Liver (tissue), 3 donors: ENCODE results near the gene SETD1B.

Source experiments
- EGR1 ChIP-seq, 2 donors: IDR thresholded peaks; 2 replicates each; pipeline ENCODE4 v1.6.1; 2016 to 2018; ENCODE audit warnings: antibody characterized with exemption in 2 of 2, low read depth in 2 of 2
- SP1 ChIP-seq: IDR thresholded peaks from 2 replicates; pipeline ENCODE4 v1.6.1; 2018; ENCODE audit warnings: antibody characterized with exemption, mild to moderate bottlenecking
- TAF1 ChIP-seq: conservative IDR thresholded peaks from 2 replicates; pipeline ENCODE4 v1.6.1; 2016; ENCODE audit warnings: antibody characterized with exemption, mild to moderate bottlenecking
- YY1 ChIP-seq: IDR thresholded peaks from 2 replicates; pipeline ENCODE4 v1.6.1; 2016; ENCODE audit warnings: antibody characterized with exemption, mild to moderate bottlenecking
- TF ChIP-seq, protein P1 (sequence below): IDR thresholded peaks from 2 replicates; pipeline ENCODE4 v1.6.1; 2016; ENCODE audit warnings: antibody characterized with exemption
- TF ChIP-seq, protein P2 (sequence below): fragments of 150-350 bp; IDR thresholded peaks from 2 replicates; pipeline ENCODE4 v1.5.1; 2017; ENCODE audit warnings: improper control_type of control experiment, low read depth, low read length; ENCODE audit not compliant: missing input control
- donor health status: healthy.
- donor health status: healthy.

DNA sequence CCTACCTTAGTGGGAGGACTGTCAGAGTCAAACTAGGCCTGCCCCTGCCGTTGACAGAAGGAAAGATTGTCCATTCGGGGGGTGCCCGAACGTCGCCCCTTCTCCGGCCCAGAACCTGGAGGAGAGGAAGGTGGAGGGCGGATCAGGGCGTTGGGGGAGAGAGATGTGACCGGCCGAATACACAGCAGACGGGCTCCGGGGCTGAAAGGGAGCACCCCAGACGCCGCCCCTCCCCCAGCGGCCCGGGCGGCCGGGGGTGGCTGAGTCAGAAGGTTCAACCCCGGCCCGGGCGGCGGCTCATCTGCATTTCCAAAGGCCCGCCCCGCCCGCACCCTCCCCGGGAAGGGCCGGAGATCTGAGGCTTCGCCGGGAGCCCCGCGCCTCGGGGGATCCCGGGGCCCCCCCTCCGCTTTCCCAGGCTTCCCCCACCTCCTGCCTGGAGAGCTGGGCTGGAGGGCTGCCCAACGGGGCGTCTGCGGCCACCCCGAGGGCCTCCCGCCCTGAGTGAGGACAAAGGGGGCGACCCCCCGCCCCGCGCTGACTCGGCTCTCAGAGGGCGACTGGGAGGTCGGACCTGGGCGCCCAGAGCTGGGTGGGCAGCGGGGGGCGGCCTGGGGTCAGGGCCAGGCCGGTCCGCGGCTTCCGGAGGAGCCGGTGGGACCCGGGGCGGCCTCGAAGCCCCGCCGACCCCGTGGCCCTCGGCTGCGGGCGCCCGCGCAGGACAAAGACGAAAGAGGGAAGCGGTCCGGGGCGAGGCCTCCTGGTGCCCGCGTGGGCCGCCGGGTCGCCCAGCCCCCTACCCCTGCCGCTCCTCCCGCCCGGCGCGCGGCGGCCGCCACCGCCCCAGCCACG is 3.7 kb upstream of the SETD1B start:
- TF ChIP-seq, protein P1, sequence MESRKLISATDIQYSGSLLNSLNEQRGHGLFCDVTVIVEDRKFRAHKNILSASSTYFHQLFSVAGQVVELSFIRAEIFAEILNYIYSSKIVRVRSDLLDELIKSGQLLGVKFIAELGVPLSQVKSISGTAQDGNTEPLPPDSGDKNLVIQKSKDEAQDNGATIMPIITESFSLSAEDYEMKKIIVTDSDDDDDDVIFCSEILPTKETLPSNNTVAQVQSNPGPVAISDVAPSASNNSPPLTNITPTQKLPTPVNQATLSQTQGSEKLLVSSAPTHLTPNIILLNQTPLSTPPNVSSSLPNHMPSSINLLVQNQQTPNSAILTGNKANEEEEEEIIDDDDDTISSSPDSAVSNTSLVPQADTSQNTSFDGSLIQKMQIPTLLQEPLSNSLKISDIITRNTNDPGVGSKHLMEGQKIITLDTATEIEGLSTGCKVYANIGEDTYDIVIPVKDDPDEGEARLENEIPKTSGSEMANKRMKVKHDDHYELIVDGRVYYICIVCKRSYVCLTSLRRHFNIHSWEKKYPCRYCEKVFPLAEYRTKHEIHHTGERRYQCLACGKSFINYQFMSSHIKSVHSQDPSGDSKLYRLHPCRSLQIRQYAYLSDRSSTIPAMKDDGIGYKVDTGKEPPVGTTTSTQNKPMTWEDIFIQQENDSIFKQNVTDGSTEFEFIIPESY, result no peak
- TF ChIP-seq YY1 (peak; percentile 56), TAF1 (no peak), EGR1 (IDR thresholded peaks at IDR 0.05; ENCODE audit: low read depth in 2 of 2) (peak; percentile 39 to 83), SP1 (peak; percentile 37)
- TF ChIP-seq, protein P2, sequence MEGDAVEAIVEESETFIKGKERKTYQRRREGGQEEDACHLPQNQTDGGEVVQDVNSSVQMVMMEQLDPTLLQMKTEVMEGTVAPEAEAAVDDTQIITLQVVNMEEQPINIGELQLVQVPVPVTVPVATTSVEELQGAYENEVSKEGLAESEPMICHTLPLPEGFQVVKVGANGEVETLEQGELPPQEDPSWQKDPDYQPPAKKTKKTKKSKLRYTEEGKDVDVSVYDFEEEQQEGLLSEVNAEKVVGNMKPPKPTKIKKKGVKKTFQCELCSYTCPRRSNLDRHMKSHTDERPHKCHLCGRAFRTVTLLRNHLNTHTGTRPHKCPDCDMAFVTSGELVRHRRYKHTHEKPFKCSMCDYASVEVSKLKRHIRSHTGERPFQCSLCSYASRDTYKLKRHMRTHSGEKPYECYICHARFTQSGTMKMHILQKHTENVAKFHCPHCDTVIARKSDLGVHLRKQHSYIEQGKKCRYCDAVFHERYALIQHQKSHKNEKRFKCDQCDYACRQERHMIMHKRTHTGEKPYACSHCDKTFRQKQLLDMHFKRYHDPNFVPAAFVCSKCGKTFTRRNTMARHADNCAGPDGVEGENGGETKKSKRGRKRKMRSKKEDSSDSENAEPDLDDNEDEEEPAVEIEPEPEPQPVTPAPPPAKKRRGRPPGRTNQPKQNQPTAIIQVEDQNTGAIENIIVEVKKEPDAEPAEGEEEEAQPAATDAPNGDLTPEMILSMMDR, result no peak
